ENCODE measurements around the gene SMG7.
"Not testable (repeated sequence)": the region's sequence is repeated elsewhere in the genome, so short reads cannot be mapped to it uniquely, and the experiment has no call there.

Gene SMG7
- total RNA-seq = 30.1 to 32.7 reads per million in 2 donors

GRCh38 chr1:183472488-183473216 is at the start of gene SMG7:
TSS of gene SMG7 (plus strand) at chr1:183472499. CDS start at chr1:183472621, 122 bp downstream.
- DNase-seq = peak; percentile 52

GRCh38 chr1:183423541-183423940 is 48.8 kb upstream of the SMG7 start:
- no peak for DNase-seq

GRCh38 chr1:183424691-183425090 is 47.6 kb upstream of the SMG7 start:
- no peak for DNase-seq

GRCh38 chr1:183427591-183427990 is 44.7 kb upstream of the SMG7 start:
- not testable (repeated sequence) for DNase-seq

- DNase-seq = no peak
Observed at GRCh38 chr1:183431840-183432547, 40.3 kb upstream of the SMG7 start.

- no peak for DNase-seq
Observed at GRCh38 chr1:183432548-183432875, 39.8 kb upstream of the SMG7 start.

GRCh38 chr1:183433703-183434102 is 38.6 kb upstream of the SMG7 start:
- no peak for DNase-seq

GRCh38 chr1:183435497-183435896 is 36.8 kb upstream of the SMG7 start:
- no peak for DNase-seq

- DNase-seq = no peak
Observed at GRCh38 chr1:183438060-183438459, 34.2 kb upstream of the SMG7 start.

- no peak for DNase-seq
Observed at GRCh38 chr1:183443011-183443410, 29.3 kb upstream of the SMG7 start.

- no peak for DNase-seq
Observed at GRCh38 chr1:183443466-183443865, 28.8 kb upstream of the SMG7 start.

- DNase-seq = no peak
Observed at GRCh38 chr1:183444243-183444642, 28.1 kb upstream of the SMG7 start.

GRCh38 chr1:183449223-183449770 is 23.0 kb upstream of the SMG7 start:
- DNase-seq = no peak

- no peak for DNase-seq
Observed at GRCh38 chr1:183450093-183450492, 22.2 kb upstream of the SMG7 start.

- DNase-seq = no peak
Observed at GRCh38 chr1:183454377-183454776, 17.9 kb upstream of the SMG7 start.

GRCh38 chr1:183456826-183457225 is 15.5 kb upstream of the SMG7 start:
- no peak for DNase-seq

- no peak for DNase-seq
Observed at GRCh38 chr1:183457449-183457848, 14.8 kb upstream of the SMG7 start.

- DNase-seq = no peak
Observed at GRCh38 chr1:183460596-183460995, 11.7 kb upstream of the SMG7 start.

GRCh38 chr1:183461350-183461749 is 10.9 kb upstream of the SMG7 start:
- no peak for DNase-seq

- no peak for DNase-seq
Observed at GRCh38 chr1:183463566-183463965, 8.7 kb upstream of the SMG7 start.

- DNase-seq = no peak
Observed at GRCh38 chr1:183466781-183467180, 5.5 kb upstream of the SMG7 start.

GRCh38 chr1:183467687-183468086 is 4.6 kb upstream of the SMG7 start:
- DNase-seq = no peak

- peak; percentile 87 for DNase-seq
Observed at GRCh38 chr1:183470147-183470960, 1.9 kb upstream of the SMG7 start.
